Stimulated activated CD8-positive, alpha-beta memory T cell treated with anti-CD3 and anti-CD28 coated beads, Interleukin-12 subunit alpha, Interleukin-12 subunit beta, amount 100 ng/mL, for 24 hours (primary cell): Measurements from ENCODE around the gene CENPM.

Source experiments
- DNase-seq: peaks from one replicate; pipeline ENCODE4 v3.0.0-alpha.2; 2020; ENCODE audit errors: extremely low read depth

Gene CENPM

GRCh38 chr22:41932353-41932752 lies 14.6 kb downstream of the CENPM start:
- no peak for DNase-seq

DNA sequence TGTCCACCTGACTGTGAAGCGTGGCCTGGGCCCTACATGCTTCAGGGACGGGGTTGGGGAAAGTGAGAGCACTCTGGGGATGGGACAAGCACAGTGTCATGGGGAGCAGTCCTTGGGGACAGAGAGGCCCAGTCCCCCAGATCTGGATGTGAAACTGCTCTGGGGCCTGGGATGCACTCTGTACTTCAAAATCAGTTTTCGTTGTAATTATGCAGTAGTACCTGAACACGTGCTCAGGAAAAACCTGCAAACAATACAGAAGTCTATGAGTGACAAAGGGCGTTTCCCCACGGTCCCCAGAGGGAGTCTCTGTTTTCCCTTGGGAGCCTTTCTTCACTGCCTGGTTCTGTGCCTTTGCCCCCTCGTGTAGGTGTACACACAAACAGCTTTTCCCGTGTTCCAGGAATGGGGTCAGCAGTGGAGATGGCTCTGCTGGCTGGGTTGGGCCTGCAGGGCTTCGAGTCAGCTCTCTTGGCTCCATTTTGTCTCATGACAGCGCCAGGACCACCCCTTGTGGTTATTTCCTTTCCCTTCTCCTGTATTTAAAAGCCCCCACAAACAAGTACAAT lies 15.2 kb downstream of the CENPM start:
- DNase-seq = no peak

DNA sequence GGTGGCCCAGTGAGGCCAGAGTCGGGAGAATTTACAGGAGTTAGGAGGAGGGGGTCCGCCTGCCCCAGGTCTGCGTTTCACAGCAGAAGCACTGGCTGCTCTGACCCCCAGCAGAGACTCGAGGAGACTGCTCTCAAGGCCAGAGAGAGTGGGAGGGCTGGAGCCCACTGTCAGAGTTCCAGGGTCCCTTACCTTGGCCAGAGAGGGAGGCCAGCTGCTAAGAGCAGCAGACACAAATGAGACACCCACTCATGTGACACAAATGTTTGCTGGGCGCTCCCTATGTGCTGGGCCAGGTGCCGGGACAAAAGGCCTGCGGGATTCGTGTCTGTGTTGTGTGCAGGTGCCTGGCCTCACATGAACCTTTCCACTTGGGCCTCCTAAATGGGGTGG lies 17.5 kb downstream of the CENPM start:
- no peak for DNase-seq

DNA sequence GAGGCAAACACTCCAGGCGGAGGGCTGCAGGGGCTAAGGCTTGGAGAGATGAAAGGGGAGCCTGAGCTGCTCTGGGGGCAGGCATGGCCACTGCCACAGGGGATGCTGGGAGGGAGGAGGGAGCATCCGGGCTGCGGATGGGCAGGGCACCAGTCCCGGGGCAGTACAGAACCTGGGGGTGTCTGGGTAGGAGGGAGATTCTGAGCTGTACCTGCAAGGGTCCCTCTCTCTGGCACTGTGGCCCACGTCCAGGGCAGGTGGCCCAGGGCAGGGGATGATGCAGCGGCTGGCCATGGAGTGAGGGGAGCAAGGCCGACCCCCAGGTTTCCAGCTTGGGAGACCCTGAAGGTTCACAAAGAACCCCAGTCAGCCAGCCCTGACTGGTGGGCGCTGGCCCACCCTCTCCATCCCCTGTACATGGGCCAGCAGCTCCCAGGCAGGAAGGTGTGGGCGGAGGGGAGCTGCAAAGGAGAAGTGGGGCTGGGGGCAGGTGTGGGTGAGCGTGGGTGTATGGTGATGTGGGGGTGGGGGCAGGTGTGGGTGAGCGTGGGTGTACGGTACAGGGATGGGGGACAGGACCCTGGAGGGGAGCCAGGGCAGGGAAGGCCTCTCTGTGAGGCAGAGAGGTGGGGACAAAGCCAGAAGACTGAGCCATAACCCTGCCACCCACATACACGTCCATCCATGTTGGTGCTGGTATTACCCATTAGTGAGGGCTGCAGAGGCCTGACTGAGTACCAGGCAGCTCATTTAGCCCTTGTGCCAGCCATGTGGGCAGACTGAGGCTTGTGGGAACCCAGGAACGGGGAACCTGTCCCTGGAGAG lies 18.1 kb downstream of the CENPM start:
- DNase-seq = no peak

DNA sequence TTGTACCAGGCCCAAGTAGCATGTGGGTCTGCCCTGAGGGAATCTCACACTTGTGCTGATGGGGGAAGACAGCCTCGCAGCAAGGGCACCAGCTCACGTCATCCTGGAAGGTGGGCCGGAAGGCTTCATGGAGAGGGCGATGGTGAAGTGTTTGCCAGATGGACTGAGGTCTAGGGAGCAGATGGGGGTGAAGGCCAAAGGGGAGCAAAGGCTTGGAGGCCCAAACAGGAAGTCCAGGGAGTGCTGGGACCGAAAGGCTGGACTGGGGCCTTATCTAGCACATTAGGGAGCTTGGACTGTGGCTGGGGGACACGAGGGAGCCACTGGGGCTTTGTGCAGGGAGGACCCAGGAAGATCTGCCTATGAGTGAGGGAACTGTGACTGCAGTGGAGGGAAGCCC lies 19.1 kb downstream of the CENPM start:
- DNase-seq = no peak

GRCh38 chr22:41925783-41926460 lies 21.0 kb downstream of the CENPM start:
- peak; percentile 42 for DNase-seq

GRCh38 chr22:41923595-41924276 lies 23.2 kb downstream of the CENPM start:
- no peak for DNase-seq

GRCh38 chr22:41922940-41923594 lies 23.9 kb downstream of the CENPM start:
- no peak for DNase-seq

GRCh38 chr22:41922328-41922727 lies 24.6 kb downstream of the CENPM start:
- no peak for DNase-seq

DNA sequence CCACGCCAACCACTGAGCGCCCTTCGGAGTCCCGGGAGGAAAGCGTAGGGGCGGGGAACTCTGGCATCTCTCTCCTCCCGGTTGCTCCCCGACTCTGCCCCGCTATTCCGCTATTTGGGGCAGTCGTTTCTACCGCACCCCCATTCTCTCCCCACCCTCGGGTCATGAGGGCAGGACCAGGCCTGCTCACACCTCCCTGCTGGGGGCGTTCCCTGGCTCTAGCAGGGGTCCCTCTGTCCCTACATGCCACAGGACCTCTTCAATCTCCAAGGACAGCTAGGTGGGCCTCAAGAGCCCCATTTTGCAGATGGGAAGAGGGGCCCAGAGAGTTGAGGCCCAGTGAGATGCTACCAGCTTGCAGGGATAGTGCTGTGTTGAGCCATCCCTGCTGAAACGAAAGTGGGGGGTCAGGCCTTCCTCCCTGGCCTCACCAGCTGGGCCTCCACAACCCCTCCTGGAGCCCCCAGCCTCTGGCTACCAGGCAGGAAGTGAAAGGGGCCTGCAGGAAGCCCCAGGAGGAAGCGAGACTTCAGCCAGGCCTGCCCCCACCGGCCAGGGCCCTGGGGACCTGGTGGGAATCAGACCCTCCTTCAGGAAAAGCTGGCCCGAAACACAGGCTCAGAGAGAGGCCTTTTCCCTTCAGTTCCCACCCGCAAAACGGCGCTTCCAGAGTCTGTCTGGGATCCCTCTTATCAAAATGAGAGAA lies 26.5 kb downstream of the CENPM start:
- no peak for DNase-seq

DNA sequence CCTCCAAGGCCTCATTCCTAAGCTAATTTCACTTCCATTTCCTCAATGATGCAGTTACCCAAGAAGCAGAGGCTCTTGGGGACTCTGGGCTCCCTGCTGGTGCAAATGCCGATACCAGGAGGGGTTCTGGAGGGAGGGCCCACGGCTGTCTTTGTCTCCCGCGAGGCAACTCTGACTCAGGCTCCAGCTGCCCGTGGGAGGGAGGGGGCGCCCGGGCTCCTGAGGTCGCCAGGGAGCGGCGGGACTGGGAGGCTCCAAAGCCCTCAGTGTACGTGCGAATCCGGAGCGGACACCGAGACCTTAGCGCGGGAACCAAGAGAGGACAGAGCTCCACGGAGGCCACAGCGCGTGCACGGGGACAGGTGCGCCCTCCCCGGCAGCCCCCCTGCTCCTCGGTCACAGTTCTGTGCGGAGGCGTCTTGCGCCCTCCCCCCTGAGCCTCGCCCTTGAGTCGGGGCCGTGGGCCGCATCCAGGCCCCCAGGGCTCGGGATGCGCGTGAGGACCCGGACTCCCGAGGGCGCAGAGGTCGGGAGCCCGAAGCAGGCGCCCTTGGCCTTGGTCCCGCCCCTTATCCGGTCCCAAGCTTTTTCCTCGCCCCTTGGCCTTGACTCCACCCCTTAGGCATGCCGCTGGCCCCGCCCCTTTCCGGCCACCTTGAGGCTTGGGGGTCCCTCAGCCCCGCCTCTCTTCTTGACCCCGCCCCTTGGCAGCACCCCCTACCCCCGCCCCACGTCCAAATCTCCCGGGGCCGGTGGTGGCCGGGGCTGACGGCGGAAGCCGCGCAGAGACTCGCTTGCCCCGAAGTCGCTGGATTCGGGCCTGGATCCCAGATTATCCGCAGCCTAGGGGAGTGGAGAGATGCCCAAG lies 27.4 kb downstream of the CENPM start:
- no peak for DNase-seq

- DNase-seq = no peak
Measured at GRCh38 chr22:41917903-41918791, 28.8 kb downstream of the CENPM start.

- DNase-seq = no peak
Measured at GRCh38 chr22:41917375-41917902, 29.5 kb downstream of the CENPM start.

DNA sequence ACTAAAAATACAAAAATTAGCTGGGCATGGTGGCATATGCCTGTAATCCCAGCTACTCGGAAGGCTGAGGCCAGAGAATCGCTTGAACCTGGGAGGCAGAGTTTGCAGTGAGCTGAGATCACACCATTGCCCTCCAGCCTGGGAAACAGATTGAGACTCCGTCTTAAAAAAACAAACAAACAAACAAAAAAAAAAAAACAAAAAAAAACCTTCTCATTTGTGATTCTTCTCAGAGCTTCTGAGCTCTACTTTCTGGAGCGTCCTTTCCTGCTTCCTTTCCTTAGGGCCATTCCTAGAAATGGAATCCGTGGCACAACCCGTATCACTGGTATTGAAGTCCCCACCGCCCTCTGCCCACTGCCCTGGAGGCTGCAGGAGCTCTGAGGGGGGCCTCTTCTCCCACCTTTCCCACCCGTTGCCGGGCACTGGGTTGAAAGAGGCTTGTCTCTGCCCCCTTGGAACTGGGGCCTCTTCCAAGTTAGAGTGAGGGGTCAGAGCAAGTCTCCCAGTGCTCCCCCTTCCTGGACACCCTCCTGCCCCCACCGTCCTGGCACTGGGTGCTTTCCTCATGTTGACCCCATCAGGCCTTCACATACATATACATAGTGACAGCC lies 30.1 kb downstream of the CENPM start:
- DNase-seq = no peak

- DNase-seq = no peak
Measured at GRCh38 chr22:41915786-41916493, 31.0 kb downstream of the CENPM start.

DNA sequence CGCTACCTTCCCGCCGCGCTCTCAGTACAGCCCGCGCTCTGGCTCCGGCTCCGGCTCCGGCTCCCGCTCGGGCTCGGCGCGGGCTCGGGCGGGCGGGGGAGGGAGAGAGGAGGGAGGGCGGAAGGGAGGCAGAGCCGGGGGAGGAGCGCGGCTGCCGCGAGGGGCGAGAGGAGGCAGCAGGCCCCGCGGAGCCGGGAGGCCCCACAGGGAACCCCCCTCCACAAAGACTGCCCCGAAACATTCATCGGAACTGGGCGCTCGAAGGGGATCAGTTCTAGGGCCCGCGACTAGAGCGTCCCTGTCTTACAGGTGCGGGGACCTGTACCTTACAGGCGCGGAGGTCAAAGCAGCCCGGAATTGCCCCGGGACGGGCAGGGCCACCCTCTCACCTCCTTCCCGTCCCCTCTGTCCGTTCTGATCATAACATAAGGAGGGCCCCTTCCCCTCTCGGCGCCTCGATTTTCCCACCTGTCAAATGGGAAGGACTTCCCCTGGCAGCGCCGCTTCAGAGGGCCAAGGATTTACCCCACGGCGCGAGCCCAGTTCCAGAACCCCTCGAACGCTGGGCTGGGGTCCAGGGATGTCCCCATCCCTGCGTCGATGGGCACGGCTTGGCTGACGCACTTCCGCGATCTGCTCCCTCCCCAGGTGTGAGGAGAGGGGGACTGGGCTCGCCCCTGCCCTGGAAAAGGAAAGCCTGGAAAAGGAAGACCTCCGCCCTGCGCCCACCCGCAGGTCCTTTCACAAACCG lies 31.7 kb downstream of the CENPM start, which contains the start of gene SHISA8:
TSS of gene SHISA8 (minus strand) at position 40 of the 751 bp plus-strand sequence. CDS start 407 bp downstream, outside the sequence.
- peak; percentile 28 for DNase-seq

- no peak for DNase-seq
Measured at GRCh38 chr22:41914611-41915034, 32.3 kb downstream of the CENPM start.
